ENCODE measurements around the gene TYK2. TPM values are rescaled to one million over a fixed set of nuclear protein-coding genes. Genes with fewer than 3 reads are reported as not detected.

The TYK2 gene
- total RNA-seq, 1 experiment from 2014 or later: 66.4 TPM

DNA sequence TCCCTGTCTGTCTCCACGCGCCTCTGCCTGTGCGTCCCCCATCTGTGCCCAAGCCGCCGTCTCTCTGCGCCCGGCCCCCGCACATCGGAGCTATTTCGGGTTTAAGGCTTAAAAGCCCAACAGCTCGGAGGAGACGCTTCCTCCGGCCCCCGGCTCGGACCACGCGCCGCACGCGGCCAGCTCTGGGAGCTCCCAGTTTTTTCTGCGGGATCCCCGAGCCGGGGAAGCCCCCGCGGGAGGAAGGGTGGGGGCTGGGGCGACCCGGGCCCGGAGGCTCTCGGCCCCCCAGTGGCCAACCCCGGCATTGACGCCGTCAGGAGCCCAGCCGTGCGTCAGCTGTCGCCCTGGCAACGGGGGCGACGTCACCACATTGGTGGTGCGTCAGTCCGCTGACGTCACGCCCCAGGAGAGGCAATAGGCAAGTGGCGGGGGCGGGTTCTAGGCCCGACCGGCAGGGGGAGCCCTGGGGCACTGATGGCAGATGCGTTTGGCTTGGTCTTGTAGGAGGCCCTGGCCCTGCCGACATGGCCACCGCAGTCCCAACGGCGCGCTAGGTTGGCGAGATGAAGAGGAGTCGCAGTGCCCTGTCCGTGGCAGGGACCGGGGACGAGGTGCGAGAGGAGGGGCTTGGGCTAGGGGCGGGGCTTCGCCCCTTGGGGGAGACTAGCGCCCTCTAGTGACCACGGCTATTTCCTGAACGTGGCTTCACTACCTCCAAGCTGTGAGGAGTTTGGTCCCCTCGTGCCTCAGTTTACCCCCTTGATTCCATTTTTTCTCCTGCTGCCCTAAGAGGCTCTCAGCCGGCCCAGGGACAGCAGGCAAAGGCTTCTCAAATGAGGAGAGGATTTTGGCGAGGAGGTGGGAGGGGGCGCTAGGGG is 36.2 kb upstream of the TYK2 start (continued):
- TF ChIP-seq, protein P1, sequence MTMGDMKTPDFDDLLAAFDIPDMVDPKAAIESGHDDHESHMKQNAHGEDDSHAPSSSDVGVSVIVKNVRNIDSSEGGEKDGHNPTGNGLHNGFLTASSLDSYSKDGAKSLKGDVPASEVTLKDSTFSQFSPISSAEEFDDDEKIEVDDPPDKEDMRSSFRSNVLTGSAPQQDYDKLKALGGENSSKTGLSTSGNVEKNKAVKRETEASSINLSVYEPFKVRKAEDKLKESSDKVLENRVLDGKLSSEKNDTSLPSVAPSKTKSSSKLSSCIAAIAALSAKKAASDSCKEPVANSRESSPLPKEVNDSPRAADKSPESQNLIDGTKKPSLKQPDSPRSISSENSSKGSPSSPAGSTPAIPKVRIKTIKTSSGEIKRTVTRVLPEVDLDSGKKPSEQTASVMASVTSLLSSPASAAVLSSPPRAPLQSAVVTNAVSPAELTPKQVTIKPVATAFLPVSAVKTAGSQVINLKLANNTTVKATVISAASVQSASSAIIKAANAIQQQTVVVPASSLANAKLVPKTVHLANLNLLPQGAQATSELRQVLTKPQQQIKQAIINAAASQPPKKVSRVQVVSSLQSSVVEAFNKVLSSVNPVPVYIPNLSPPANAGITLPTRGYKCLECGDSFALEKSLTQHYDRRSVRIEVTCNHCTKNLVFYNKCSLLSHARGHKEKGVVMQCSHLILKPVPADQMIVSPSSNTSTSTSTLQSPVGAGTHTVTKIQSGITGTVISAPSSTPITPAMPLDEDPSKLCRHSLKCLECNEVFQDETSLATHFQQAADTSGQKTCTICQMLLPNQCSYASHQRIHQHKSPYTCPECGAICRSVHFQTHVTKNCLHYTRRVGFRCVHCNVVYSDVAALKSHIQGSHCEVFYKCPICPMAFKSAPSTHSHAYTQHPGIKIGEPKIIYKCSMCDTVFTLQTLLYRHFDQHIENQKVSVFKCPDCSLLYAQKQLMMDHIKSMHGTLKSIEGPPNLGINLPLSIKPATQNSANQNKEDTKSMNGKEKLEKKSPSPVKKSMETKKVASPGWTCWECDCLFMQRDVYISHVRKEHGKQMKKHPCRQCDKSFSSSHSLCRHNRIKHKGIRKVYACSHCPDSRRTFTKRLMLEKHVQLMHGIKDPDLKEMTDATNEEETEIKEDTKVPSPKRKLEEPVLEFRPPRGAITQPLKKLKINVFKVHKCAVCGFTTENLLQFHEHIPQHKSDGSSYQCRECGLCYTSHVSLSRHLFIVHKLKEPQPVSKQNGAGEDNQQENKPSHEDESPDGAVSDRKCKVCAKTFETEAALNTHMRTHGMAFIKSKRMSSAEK (CRISPR knock-in tag; IDR thresholded peaks at IDR 0.05; ENCODE audit: borderline replicate concordance): peak; percentile 96
- TF ChIP-seq GTF2I (CRISPR knock-in tag; conservative IDR thresholded peaks at IDR 0.05): 0 out of 2 replicates have a peak, but pooled peaks have one; percentile 64
- TF ChIP-seq, protein P2, sequence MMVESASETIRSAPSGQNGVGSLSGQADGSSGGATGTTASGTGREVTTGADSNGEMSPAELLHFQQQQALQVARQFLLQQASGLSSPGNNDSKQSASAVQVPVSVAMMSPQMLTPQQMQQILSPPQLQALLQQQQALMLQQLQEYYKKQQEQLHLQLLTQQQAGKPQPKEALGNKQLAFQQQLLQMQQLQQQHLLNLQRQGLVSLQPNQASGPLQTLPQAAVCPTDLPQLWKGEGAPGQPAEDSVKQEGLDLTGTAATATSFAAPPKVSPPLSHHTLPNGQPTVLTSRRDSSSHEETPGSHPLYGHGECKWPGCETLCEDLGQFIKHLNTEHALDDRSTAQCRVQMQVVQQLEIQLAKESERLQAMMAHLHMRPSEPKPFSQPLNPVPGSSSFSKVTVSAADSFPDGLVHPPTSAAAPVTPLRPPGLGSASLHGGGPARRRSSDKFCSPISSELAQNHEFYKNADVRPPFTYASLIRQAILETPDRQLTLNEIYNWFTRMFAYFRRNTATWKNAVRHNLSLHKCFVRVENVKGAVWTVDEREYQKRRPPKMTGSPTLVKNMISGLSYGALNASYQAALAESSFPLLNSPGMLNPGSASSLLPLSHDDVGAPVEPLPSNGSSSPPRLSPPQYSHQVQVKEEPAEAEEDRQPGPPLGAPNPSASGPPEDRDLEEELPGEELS (CRISPR knock-in tag; IDR thresholded peaks at IDR 0.05): no peak
- peak; percentile 98 for TF ChIP-seq ZNF416 (CRISPR knock-in tag; IDR thresholded peaks at IDR 0.05)
- TF ChIP-seq, protein P3, sequence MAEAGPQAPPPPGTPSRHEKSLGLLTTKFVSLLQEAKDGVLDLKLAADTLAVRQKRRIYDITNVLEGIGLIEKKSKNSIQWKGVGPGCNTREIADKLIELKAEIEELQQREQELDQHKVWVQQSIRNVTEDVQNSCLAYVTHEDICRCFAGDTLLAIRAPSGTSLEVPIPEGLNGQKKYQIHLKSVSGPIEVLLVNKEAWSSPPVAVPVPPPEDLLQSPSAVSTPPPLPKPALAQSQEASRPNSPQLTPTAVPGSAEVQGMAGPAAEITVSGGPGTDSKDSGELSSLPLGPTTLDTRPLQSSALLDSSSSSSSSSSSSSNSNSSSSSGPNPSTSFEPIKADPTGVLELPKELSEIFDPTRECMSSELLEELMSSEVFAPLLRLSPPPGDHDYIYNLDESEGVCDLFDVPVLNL (CRISPR knock-in tag; IDR thresholded peaks at IDR 0.05; ENCODE audit: borderline replicate concordance, low read depth): no peak
- TF ChIP-seq NR3C1 (CRISPR knock-in tag; conservative IDR thresholded peaks at IDR 0.05; ENCODE audit: low read depth): no peak
- TF ChIP-seq OVOL2 (CRISPR knock-in tag; IDR thresholded peaks at IDR 0.05; ENCODE audit: borderline replicate concordance): no peak
- TF ChIP-seq, protein P4, sequence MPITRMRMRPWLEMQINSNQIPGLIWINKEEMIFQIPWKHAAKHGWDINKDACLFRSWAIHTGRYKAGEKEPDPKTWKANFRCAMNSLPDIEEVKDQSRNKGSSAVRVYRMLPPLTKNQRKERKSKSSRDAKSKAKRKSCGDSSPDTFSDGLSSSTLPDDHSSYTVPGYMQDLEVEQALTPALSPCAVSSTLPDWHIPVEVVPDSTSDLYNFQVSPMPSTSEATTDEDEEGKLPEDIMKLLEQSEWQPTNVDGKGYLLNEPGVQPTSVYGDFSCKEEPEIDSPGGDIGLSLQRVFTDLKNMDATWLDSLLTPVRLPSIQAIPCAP (CRISPR knock-in tag; IDR thresholded peaks at IDR 0.05): no peak
- TF ChIP-seq TEAD4 (CRISPR knock-in tag; IDR thresholded peaks at IDR 0.05): no peak
- TF ChIP-seq, protein P5, sequence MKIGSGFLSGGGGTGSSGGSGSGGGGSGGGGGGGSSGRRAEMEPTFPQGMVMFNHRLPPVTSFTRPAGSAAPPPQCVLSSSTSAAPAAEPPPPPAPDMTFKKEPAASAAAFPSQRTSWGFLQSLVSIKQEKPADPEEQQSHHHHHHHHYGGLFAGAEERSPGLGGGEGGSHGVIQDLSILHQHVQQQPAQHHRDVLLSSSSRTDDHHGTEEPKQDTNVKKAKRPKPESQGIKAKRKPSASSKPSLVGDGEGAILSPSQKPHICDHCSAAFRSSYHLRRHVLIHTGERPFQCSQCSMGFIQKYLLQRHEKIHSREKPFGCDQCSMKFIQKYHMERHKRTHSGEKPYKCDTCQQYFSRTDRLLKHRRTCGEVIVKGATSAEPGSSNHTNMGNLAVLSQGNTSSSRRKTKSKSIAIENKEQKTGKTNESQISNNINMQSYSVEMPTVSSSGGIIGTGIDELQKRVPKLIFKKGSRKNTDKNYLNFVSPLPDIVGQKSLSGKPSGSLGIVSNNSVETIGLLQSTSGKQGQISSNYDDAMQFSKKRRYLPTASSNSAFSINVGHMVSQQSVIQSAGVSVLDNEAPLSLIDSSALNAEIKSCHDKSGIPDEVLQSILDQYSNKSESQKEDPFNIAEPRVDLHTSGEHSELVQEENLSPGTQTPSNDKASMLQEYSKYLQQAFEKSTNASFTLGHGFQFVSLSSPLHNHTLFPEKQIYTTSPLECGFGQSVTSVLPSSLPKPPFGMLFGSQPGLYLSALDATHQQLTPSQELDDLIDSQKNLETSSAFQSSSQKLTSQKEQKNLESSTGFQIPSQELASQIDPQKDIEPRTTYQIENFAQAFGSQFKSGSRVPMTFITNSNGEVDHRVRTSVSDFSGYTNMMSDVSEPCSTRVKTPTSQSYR (CRISPR knock-in tag; IDR thresholded peaks at IDR 0.05): no peak
- TF ChIP-seq, protein P6, sequence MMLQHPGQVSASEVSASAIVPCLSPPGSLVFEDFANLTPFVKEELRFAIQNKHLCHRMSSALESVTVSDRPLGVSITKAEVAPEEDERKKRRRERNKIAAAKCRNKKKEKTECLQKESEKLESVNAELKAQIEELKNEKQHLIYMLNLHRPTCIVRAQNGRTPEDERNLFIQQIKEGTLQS (CRISPR knock-in tag; conservative IDR thresholded peaks at IDR 0.05): no peak
- TF ChIP-seq, protein P7, sequence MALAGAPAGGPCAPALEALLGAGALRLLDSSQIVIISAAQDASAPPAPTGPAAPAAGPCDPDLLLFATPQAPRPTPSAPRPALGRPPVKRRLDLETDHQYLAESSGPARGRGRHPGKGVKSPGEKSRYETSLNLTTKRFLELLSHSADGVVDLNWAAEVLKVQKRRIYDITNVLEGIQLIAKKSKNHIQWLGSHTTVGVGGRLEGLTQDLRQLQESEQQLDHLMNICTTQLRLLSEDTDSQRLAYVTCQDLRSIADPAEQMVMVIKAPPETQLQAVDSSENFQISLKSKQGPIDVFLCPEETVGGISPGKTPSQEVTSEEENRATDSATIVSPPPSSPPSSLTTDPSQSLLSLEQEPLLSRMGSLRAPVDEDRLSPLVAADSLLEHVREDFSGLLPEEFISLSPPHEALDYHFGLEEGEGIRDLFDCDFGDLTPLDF (CRISPR knock-in tag; IDR thresholded peaks at IDR 0.05): no peak
- no peak for TF ChIP-seq CBFB (CRISPR knock-in tag; IDR thresholded peaks at IDR 0.05; ENCODE audit: low read depth)
- no peak for TF ChIP-seq SMAD4 (CRISPR knock-in tag; IDR thresholded peaks at IDR 0.05)
- no peak for TF ChIP-seq ESRRA (CRISPR knock-in tag; IDR thresholded peaks at IDR 0.05; ENCODE audit: borderline replicate concordance)
- 0 out of 2 replicates have a peak, but pooled peaks have one; percentile 34 for TF ChIP-seq NFE2L1 (CRISPR knock-in tag; IDR thresholded peaks at IDR 0.05)
- TF ChIP-seq, protein P8, sequence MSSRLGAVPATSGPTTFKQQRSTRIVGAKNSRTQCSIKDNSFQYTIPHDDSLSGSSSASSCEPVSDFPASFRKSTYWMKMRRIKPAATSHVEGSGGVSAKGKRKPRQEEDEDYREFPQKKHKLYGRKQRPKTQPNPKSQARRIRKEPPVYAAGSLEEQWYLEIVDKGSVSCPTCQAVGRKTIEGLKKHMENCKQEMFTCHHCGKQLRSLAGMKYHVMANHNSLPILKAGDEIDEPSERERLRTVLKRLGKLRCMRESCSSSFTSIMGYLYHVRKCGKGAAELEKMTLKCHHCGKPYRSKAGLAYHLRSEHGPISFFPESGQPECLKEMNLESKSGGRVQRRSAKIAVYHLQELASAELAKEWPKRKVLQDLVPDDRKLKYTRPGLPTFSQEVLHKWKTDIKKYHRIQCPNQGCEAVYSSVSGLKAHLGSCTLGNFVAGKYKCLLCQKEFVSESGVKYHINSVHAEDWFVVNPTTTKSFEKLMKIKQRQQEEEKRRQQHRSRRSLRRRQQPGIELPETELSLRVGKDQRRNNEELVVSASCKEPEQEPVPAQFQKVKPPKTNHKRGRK (CRISPR knock-in tag; IDR thresholded peaks at IDR 0.05; ENCODE audit: borderline replicate concordance): no peak
- TF ChIP-seq SOX15 (CRISPR knock-in tag; IDR thresholded peaks at IDR 0.05): no peak
- TF ChIP-seq GABPB1 (CRISPR knock-in tag; IDR thresholded peaks at IDR 0.05): peak; percentile 68
- no peak for TF ChIP-seq TP53 (CRISPR knock-in tag; IDR thresholded peaks at IDR 0.05)
